Neural progenitor cell (in vitro differentiated cells): ENCODE results near the gene DLG2. TPM values are rescaled to one million over a fixed set of nuclear protein-coding genes. Genes with fewer than 3 reads are reported as not detected.

Source experiments
- DNase-seq: peaks from one replicate; pipeline ENCODE4 v3.0.0-alpha.2; 2016; ENCODE audit warnings: low spot score
- H2AFZ ChIP-seq: fragments of 200-600 bp; sonication (generic); replicated peaks from 2 replicates; pipeline ENCODE4 v1.6.1; 2016; ENCODE audit warnings: antibody characterized with exemption
- H3F3A ChIP-seq: fragments of 200-600 bp; sonication (generic); 2 replicates; pipeline ENCODE4 v1.6.1; 2016; ENCODE audit warnings: antibody characterized with exemption, low read depth
- H3K27ac ChIP-seq: fragments of 200-600 bp; sonication (generic); 2 replicates; pipeline ENCODE4 v1.5.1; 2016; ENCODE audit warnings: mild to moderate bottlenecking
- H3K27me3 ChIP-seq: fragments of 200-600 bp; sonication (generic); 2 replicates; pipeline ENCODE4 v1.6.1; 2016; ENCODE audit warnings: mild to moderate bottlenecking, moderate library complexity
- H3K36me3 ChIP-seq: fragments of 200-600 bp; sonication (generic); 2 replicates; pipeline ENCODE4 v1.5.1; 2016
- H3K4me1 ChIP-seq: fragments of 200-600 bp; sonication (generic); 2 replicates; pipeline ENCODE4 v1.6.1; 2016; ENCODE audit warnings: mixed run types
- H3K4me2 ChIP-seq: fragments of 200-600 bp; sonication (generic); 2 replicates; pipeline ENCODE4 v1.6.1; 2016
- H3K4me3 ChIP-seq: fragments of 200-600 bp; sonication (generic); 2 replicates; pipeline ENCODE4 v1.5.1; 2016
- H3K79me2 ChIP-seq: fragments of 200-600 bp; sonication (generic); 2 replicates; pipeline ENCODE4 v1.6.1; 2016; ENCODE audit warnings: low read depth
- H3K9ac ChIP-seq: fragments of 200-600 bp; sonication (generic); 2 replicates; pipeline ENCODE4 v1.6.1; 2016
- H3K9me3 ChIP-seq: fragments of 200-600 bp; sonication (generic); 2 replicates; pipeline ENCODE4 v1.5.1; 2016; ENCODE audit warnings: low read depth
- H4K20me1 ChIP-seq: fragments of 200-600 bp; sonication (generic); 2 replicates; pipeline ENCODE4 v1.6.1; 2016; ENCODE audit warnings: low read depth
- H3K27ac Mint-ChIP-seq: 3 replicates; pipeline ENCODE4 v1.8.0; 2021; ENCODE audit warnings: mixed read lengths
- H3K27me3 Mint-ChIP-seq: 2 replicates; pipeline ENCODE4 v1.8.0; 2022; ENCODE audit warnings: low read depth, mild to moderate bottlenecking, inconsistent platforms, moderate library complexity, mixed read lengths; ENCODE audit not compliant: insufficient read depth
- H3K36me3 Mint-ChIP-seq: 3 replicates; pipeline ENCODE4 v1.8.0; 2021; ENCODE audit warnings: mixed read lengths
- H3K4me1 Mint-ChIP-seq: 3 replicates; pipeline ENCODE4 v1.8.0; 2021; ENCODE audit warnings: mixed read lengths
- H3K4me3 Mint-ChIP-seq: 3 replicates; pipeline ENCODE4 v1.8.0; 2021; ENCODE audit warnings: mild to moderate bottlenecking, moderate library complexity, mixed read lengths
- H3K9me3 Mint-ChIP-seq: 3 replicates; pipeline ENCODE4 v1.8.0; 2020; ENCODE audit warnings: mixed read lengths
- CTCF ChIP-seq: fragments of 200-600 bp; sonication (generic); IDR thresholded peaks from 2 replicates; pipeline ENCODE4 v1.5.1; 2017; ENCODE audit warnings: antibody characterized with exemption, mild to moderate bottlenecking
- EZH2 ChIP-seq: fragments of 200-600 bp; sonication (generic); IDR thresholded peaks from 2 replicates; pipeline ENCODE4 v1.6.1; 2017; ENCODE audit warnings: antibody characterized with exemption, mild to moderate bottlenecking, moderate library complexity
- EZH2phosphoT487 ChIP-seq: fragments of 200-600 bp; sonication (generic); IDR thresholded peaks from 2 replicates; pipeline ENCODE4 v1.6.1; 2017; ENCODE audit warnings: antibody characterized with exemption
- total RNA-seq: library from RNA; depleted of rRNA; stranded (reverse); fragments of >200 nt; gene quantifications from 2 replicates; pipeline ENCODE4 v1.2.3, GENCODE V29; 2015; ENCODE audit warnings: low replicate concordance

DLG2 gene
- total RNA-seq, 1 donor from 2014 or later: 7.5 TPM

GRCh38 chr11:84372381-84372950 lies 1254.7 kb downstream of the DLG2 start:
- H3K4me2 ChIP-seq: no peak overlapping the region
- H3K36me3 Mint-ChIP-seq: no peaks in the 10 kb centered on the region
- H3K27me3 ChIP-seq: no peaks in the 10 kb centered on the region
- H2AFZ ChIP-seq: no peak overlapping the region
- H3K27ac Mint-ChIP-seq: no peak overlapping the region
- H3K27ac ChIP-seq: no peak overlapping the region
- H3K36me3 ChIP-seq: no peaks in the 10 kb centered on the region
- H3K9me3 ChIP-seq: no peaks in the 10 kb centered on the region
- no peaks in the 10 kb centered on the region for H4K20me1 ChIP-seq
- H3K9ac ChIP-seq: no peak overlapping the region
- H3K79me2 ChIP-seq: no peaks in the 10 kb centered on the region
- no peak for DNase-seq
- H3K4me1 Mint-ChIP-seq: no peaks in the 10 kb centered on the region
- TF ChIP-seq EZH2phosphoT487: no peak
- no peak for TF ChIP-seq CTCF
- TF ChIP-seq EZH2: no peak
- H3K27me3 Mint-ChIP-seq: no peaks in the 10 kb centered on the region
- no peak overlapping the region for H3K4me3 Mint-ChIP-seq
- H3K4me1 ChIP-seq: peaks cover under 1% of the 10 kb centered on the region
- peaks cover under 1% of the 10 kb centered on the region for H3F3A ChIP-seq
- H3K4me3 ChIP-seq: no peak overlapping the region
- H3K9me3 Mint-ChIP-seq: no peaks in the 10 kb centered on the region

- Histone ChIP-seq H3K36me3 (no peaks in the 10 kb centered on the region), H3K4me1 (no peaks in the 10 kb centered on the region), H3K9me3 (no peaks in the 10 kb centered on the region), H3F3A (no peaks in the 10 kb centered on the region), H3K4me2 (no peak overlapping the region), H4K20me1 (no peaks in the 10 kb centered on the region), H2AFZ (no peak overlapping the region), H3K79me2 (no peaks in the 10 kb centered on the region), H3K4me3 (no peak overlapping the region), H3K27ac (no peak overlapping the region), H3K27me3 (no peaks in the 10 kb centered on the region), H3K9ac (no peak overlapping the region)
- Mint-ChIP-seq H3K4me3 (no peak overlapping the region), H3K4me1 (no peaks in the 10 kb centered on the region), H3K9me3 (peaks cover 1% of the 10 kb centered on the region), H3K27me3 (no peaks in the 10 kb centered on the region), H3K27ac (no peak overlapping the region), H3K36me3 (no peaks in the 10 kb centered on the region)
- TF ChIP-seq EZH2phosphoT487 (no peak), CTCF (no peak), EZH2 (no peak)
- DNase-seq: no peak
These were observed 1269.1 kb downstream of the DLG2 start for GRCh38 chr11:84358034-84358433.

- Histone ChIP-seq H3K4me3 (no peak overlapping the region), H3K27ac (no peak overlapping the region), H3K79me2 (no peaks in the 10 kb centered on the region), H3K4me1 (no peaks in the 10 kb centered on the region), H3K27me3 (no peaks in the 10 kb centered on the region), H3K4me2 (no peak overlapping the region), H3K36me3 (no peaks in the 10 kb centered on the region), H2AFZ (no peak overlapping the region), H3K9ac (no peak overlapping the region), H3K9me3 (no peaks in the 10 kb centered on the region), H4K20me1 (no peaks in the 10 kb centered on the region), H3F3A (no peaks in the 10 kb centered on the region)
- H3K27ac Mint-ChIP-seq: no peak overlapping the region
- H3K36me3 Mint-ChIP-seq: no peaks in the 10 kb centered on the region
- H3K4me3 Mint-ChIP-seq: no peak overlapping the region
- DNase-seq: no peak
- H3K9me3 Mint-ChIP-seq: no peaks in the 10 kb centered on the region
- no peaks in the 10 kb centered on the region for H3K4me1 Mint-ChIP-seq
- no peaks in the 10 kb centered on the region for H3K27me3 Mint-ChIP-seq
- no peak for TF ChIP-seq CTCF
- no peak for TF ChIP-seq EZH2
- TF ChIP-seq EZH2phosphoT487: no peak
These were observed 1271.2 kb downstream of the DLG2 start for GRCh38 chr11:84355911-84356310.
